DND-41 (cell line): ENCODE data around the gene NUDCD3.

Source experiments
- ATAC-seq: fragments of 200-7000 bp; cut with Tn5 transposase; 3 replicates; pipeline ENCODE4 v1.9.1; 2021; ENCODE audit warnings: low read depth; ENCODE audit not compliant: insufficient read depth
- DNase-seq: peaks from one replicate; pipeline ENCODE4 v3.0.0-alpha.2; 2020
- H2AFZ ChIP-seq: 2 replicates; pipeline ENCODE4 v1.6.0; 2012; ENCODE audit warnings: low read depth, low read length
- H3K27ac ChIP-seq: 2 replicates; pipeline ENCODE4 v1.5.1; 2012; ENCODE audit warnings: low read length, inconsistent platforms
- H3K27me3 ChIP-seq: fragments of 200-600 bp; sonication (generic); 2 replicates; pipeline ENCODE4 v1.6.0; 2012; ENCODE audit warnings: low read length, mild to moderate bottlenecking, inconsistent platforms; ENCODE audit not compliant: insufficient read depth, poor library complexity
- H3K36me3 ChIP-seq: 2 replicates; pipeline ENCODE4 v1.5.1; 2012; ENCODE audit warnings: low read length, inconsistent platforms; ENCODE audit not compliant: insufficient read depth
- H3K4me1 ChIP-seq: 2 replicates; pipeline ENCODE4 v1.5.1; 2012; ENCODE audit warnings: mild to moderate bottlenecking, low read length; ENCODE audit not compliant: insufficient read depth
- H3K4me2 ChIP-seq: 2 replicates; pipeline ENCODE4 v1.6.0; 2012; ENCODE audit warnings: mild to moderate bottlenecking, moderate library complexity, low read length, inconsistent platforms; ENCODE audit not compliant: insufficient read depth
- H3K4me3 ChIP-seq, 2 experiments: fragments of 200-600 bp in 1 of 2; shearing (Covaris generic) in 1 of 2; 2 replicates each; pipeline ENCODE4 v1.5.1; 2012 to 2016; ENCODE audit warnings: inconsistent platforms in 2 of 2, low read length in 2 of 2, mild to moderate bottlenecking in 2 of 2, low read depth in 1 of 2, moderate library complexity in 1 of 2
- H3K79me2 ChIP-seq: 2 replicates; pipeline ENCODE4 v1.6.0; 2012; ENCODE audit warnings: low read length, inconsistent platforms; ENCODE audit not compliant: insufficient read depth
- H3K9ac ChIP-seq: 2 replicates; pipeline ENCODE4 v1.6.0; 2012; ENCODE audit warnings: low read depth, mild to moderate bottlenecking, inconsistent platforms, low read length, moderate library complexity
- H3K9me3 ChIP-seq: 2 replicates; pipeline ENCODE4 v1.5.1; 2012; ENCODE audit warnings: low read length, moderate library complexity, mild to moderate bottlenecking, inconsistent platforms; ENCODE audit not compliant: insufficient read depth, severe bottlenecking
- H4K20me1 ChIP-seq: 2 replicates; pipeline ENCODE4 v1.6.0; 2012; ENCODE audit warnings: low read length; ENCODE audit not compliant: insufficient read depth
- EZH2 ChIP-seq: IDR thresholded peaks from 3 replicates; pipeline ENCODE4 v1.6.1; 2012; ENCODE audit warnings: borderline replicate concordance, low read depth, mild to moderate bottlenecking, moderate library complexity, low read length, inconsistent platforms; ENCODE audit not compliant: severe bottlenecking
- TF ChIP-seq, protein P1 (sequence below): IDR thresholded peaks from 2 replicates; pipeline ENCODE4 v1.5.1; 2012; ENCODE audit warnings: borderline replicate concordance, low read length, moderate library complexity, mild to moderate bottlenecking; ENCODE audit not compliant: poor library complexity, severe bottlenecking; ENCODE audit errors: extremely low read depth

Gene NUDCD3

DNA sequence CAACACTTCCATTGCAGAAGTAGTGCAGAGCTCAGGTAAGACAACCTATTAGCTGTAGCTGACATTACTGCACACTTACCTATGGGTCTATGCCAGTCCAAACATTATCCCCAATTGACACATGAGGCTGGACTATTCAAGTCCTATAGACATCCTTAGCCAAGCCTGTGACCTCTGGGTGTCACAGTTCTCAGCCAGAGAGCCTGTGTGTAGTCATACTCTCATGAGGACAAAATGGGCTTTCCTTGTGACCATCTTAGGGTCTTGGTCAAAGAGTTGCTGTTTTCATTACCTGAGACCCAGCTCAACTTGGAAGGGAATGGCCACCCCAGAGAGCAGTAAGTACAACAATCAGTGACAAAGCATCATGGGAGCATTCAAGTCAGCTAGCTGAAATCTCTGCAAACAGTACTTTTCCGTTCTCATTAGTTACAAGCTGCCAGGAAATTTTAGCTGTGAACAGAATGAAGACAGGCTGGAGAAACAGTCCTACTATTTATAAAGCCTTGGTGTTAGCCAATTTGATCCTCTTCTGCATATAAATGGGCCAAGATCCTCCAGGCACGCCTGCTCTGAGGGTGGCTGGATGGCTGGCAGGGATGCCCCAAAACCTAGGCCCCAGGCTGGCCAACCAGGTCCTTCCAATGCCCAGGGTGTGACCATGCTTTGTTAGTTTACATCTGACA is 44.3 kb downstream of the NUDCD3 start:
- Histone ChIP-seq H3K4me1 (no peaks in the 10 kb centered on the region), H2AFZ (no peak overlapping the region), H4K20me1 (peaks cover 42% of the 10 kb centered on the region), H3K4me2 (no peak overlapping the region), H3K9ac (no peak overlapping the region), H3K9me3 (peaks cover 20% of the 10 kb centered on the region), H3K79me2 (peaks cover 19% of the 10 kb centered on the region), H3K36me3 (peaks cover 58% of the 10 kb centered on the region), H3K27me3 (no peaks in the 10 kb centered on the region), H3K27ac (no peak overlapping the region), H3K4me3 (no peak overlapping the region)
- TF ChIP-seq, protein P1, sequence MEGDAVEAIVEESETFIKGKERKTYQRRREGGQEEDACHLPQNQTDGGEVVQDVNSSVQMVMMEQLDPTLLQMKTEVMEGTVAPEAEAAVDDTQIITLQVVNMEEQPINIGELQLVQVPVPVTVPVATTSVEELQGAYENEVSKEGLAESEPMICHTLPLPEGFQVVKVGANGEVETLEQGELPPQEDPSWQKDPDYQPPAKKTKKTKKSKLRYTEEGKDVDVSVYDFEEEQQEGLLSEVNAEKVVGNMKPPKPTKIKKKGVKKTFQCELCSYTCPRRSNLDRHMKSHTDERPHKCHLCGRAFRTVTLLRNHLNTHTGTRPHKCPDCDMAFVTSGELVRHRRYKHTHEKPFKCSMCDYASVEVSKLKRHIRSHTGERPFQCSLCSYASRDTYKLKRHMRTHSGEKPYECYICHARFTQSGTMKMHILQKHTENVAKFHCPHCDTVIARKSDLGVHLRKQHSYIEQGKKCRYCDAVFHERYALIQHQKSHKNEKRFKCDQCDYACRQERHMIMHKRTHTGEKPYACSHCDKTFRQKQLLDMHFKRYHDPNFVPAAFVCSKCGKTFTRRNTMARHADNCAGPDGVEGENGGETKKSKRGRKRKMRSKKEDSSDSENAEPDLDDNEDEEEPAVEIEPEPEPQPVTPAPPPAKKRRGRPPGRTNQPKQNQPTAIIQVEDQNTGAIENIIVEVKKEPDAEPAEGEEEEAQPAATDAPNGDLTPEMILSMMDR, result no peak
- TF ChIP-seq EZH2, result no peak
- DNase-seq (no peak), ATAC-seq (no peak)

DNA sequence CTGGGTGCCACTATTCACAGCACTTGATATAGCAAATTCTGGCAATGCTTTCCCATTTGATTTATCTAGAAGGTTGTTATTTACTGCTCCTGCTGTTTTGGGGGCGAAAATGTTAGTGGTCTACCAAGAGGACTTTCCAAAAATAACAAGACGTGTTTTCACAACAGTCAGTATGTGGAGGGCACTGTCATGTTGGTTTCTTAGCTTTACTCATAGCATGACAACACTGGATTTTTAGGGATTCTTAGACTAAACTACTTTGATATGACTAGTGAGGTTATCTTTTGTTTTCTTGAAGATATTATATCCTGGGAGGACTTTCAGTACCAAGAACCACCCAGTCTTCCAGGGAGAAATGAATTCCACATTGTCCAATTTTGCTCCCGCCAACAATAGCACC is 49.4 kb downstream of the NUDCD3 start:
- peaks cover 23% of the 10 kb centered on the region; the same call in 1 of the 2 replicates for H3K79me2 ChIP-seq
- H3K4me2 ChIP-seq, result no peak overlapping the region
- no peak overlapping the region for H3K4me3 ChIP-seq
- no peaks in the 10 kb centered on the region for H3K27me3 ChIP-seq
- H3K36me3 ChIP-seq, result peaks cover 28% of the 10 kb centered on the region
- no peak overlapping the region for H2AFZ ChIP-seq
- H3K9me3 ChIP-seq, result peaks cover 9% of the 10 kb centered on the region
- no peak overlapping the region for H3K27ac ChIP-seq
- H3K9ac ChIP-seq, result no peak overlapping the region
- no peak for TF ChIP-seq EZH2
- TF ChIP-seq, protein P1, result no peak
- DNase-seq (no peak), ATAC-seq (no peak)
- H3K4me1 ChIP-seq, result no peaks in the 10 kb centered on the region
- H4K20me1 ChIP-seq, result peaks cover 28% of the 10 kb centered on the region

GRCh38 chr7:44440577-44441078 is 49.8 kb downstream of the NUDCD3 start:
- no peak for DNase-seq
- H3K4me3 ChIP-seq, result no peak overlapping the region
- no peak overlapping the region for H3K27ac ChIP-seq
- peaks cover 19% of the 10 kb centered on the region; the same call in 1 of the 2 replicates for H3K79me2 ChIP-seq
- no peak for TF ChIP-seq EZH2
- TF ChIP-seq, protein P1, result no peak
- ATAC-seq, result no peak
- H3K27me3 ChIP-seq, result no peaks in the 10 kb centered on the region
- H3K9me3 ChIP-seq, result peaks cover 5% of the 10 kb centered on the region
- no peaks in the 10 kb centered on the region for H3K4me1 ChIP-seq
- no peak overlapping the region for H3K9ac ChIP-seq
- no peak overlapping the region for H2AFZ ChIP-seq
- peaks cover 23% of the 10 kb centered on the region for H3K36me3 ChIP-seq
- H3K4me2 ChIP-seq, result no peak overlapping the region
- H4K20me1 ChIP-seq, result peaks cover 30% of the 10 kb centered on the region
